Smooth muscle cell (in vitro differentiated cells): ENCODE measurements around the gene CHD6. TPM values are rescaled to one million over a fixed set of nuclear protein-coding genes. Genes with fewer than 3 reads are reported as not detected.

Experiments used
- DNase-seq: peaks from one replicate; lab custom pipeline; 2025; ENCODE audit not compliant: unreplicated experiment; lab: John Stamatoyannopoulos, UW
- H2AFZ ChIP-seq: fragments of 200-600 bp; sonication (generic); 2 replicates; pipeline ENCODE4 v1.6.0; 2016; ENCODE audit warnings: antibody characterized with exemption, low read depth, mild to moderate bottlenecking
- H3F3A ChIP-seq: fragments of 200-600 bp; sonication (generic); 2 replicates; pipeline ENCODE4 v1.6.0; 2017; ENCODE audit warnings: antibody characterized with exemption, low read depth
- H3K27ac ChIP-seq: fragments of 200-600 bp; sonication (generic); 2 replicates; pipeline ENCODE4 v1.5.1; 2016; ENCODE audit warnings: low read depth, mild to moderate bottlenecking
- H3K27me3 ChIP-seq: fragments of 200-600 bp; sonication (generic); 2 replicates; pipeline ENCODE4 v1.6.1; 2016; ENCODE audit warnings: low read depth, mild to moderate bottlenecking
- H3K36me3 ChIP-seq: fragments of 200-600 bp; sonication (generic); 2 replicates; pipeline ENCODE4 v1.5.1; 2016; ENCODE audit warnings: low read depth
- H3K4me1 ChIP-seq: fragments of 200-600 bp; sonication (generic); 2 replicates; pipeline ENCODE4 v1.5.1; 2016; ENCODE audit warnings: low read depth
- H3K4me2 ChIP-seq: fragments of 200-600 bp; sonication (generic); 2 replicates; pipeline ENCODE4 v1.6.0; 2016; ENCODE audit warnings: mild to moderate bottlenecking
- H3K4me3 ChIP-seq: fragments of 200-600 bp; sonication (generic); 2 replicates; pipeline ENCODE4 v1.5.1; 2016; ENCODE audit warnings: mild to moderate bottlenecking
- H3K79me2 ChIP-seq: fragments of 200-600 bp; sonication (generic); 2 replicates; pipeline ENCODE4 v1.6.0; 2016; ENCODE audit warnings: low read depth, mild to moderate bottlenecking
- H3K9ac ChIP-seq: fragments of 200-600 bp; sonication (generic); 2 replicates; pipeline ENCODE4 v1.6.0; 2016; ENCODE audit warnings: low read depth
- H3K9me3 ChIP-seq: fragments of 200-600 bp; sonication (generic); replicated peaks from 2 replicates; pipeline ENCODE4 v1.5.1; 2016; ENCODE audit warnings: low read depth
- H4K20me1 ChIP-seq: fragments of 200-600 bp; sonication (generic); 2 replicates; pipeline ENCODE4 v1.6.0; 2016; ENCODE audit warnings: low read depth
- WGBS: methylation state at CpG from one replicate; pipeline ENCODE4 v1.1.7; 2016; ENCODE audit warnings: low lambda C conversion rate; 5-methylcytosine and 5-hydroxymethylcytosine counted together
- polyA plus RNA-seq: library from polyadenylated mRNA; unstranded; fragments of >200 nt; fragmentation: Nextera tagmentation; extraction: Ambion mirVana; gene quantifications from 2 replicates; pipeline ENCODE4 v1.2.1, GENCODE V29; 2016
- total RNA-seq: library from RNA; depleted of rRNA; stranded (reverse); fragments of >200 nt; gene quantifications from 2 replicates; pipeline ENCODE4 v1.2.3, GENCODE V29; 2014
- TF ChIP-seq, protein P1 (sequence below): fragments of 200-600 bp; sonication (generic); IDR thresholded peaks from 2 replicates; pipeline ENCODE4 v1.5.1; 2017; ENCODE audit warnings: borderline replicate concordance, mild to moderate bottlenecking, antibody characterized with exemption; ENCODE audit not compliant: insufficient read depth, poor library complexity, severe bottlenecking

Gene CHD6
- total and polyA plus RNA-seq, 2 experiments from 2014 or later = 41.7 to 47.8 TPM

GRCh38 chr20:41394931-41395666 lies 223.1 kb downstream of the CHD6 start:
- Histone ChIP-seq H3K27me3 (no peaks in the 10 kb centered on the region), H3K27ac (no peak overlapping the region), H3K36me3 (no peaks in the 10 kb centered on the region), H3F3A (no peaks in the 10 kb centered on the region), H3K9me3 (no peaks in the 10 kb centered on the region), H3K4me1 (peaks cover 12% of the 10 kb centered on the region), H4K20me1 (no peaks in the 10 kb centered on the region), H2AFZ (no peak overlapping the region), H3K4me3 (no peak overlapping the region), H3K4me2 (no peak overlapping the region), H3K9ac (no peak overlapping the region), H3K79me2 (no peaks in the 10 kb centered on the region)
- 95% methylated on average over 9 of the region's 9 CpGs for WGBS
- no peak for DNase-seq
- TF ChIP-seq, protein P1, sequence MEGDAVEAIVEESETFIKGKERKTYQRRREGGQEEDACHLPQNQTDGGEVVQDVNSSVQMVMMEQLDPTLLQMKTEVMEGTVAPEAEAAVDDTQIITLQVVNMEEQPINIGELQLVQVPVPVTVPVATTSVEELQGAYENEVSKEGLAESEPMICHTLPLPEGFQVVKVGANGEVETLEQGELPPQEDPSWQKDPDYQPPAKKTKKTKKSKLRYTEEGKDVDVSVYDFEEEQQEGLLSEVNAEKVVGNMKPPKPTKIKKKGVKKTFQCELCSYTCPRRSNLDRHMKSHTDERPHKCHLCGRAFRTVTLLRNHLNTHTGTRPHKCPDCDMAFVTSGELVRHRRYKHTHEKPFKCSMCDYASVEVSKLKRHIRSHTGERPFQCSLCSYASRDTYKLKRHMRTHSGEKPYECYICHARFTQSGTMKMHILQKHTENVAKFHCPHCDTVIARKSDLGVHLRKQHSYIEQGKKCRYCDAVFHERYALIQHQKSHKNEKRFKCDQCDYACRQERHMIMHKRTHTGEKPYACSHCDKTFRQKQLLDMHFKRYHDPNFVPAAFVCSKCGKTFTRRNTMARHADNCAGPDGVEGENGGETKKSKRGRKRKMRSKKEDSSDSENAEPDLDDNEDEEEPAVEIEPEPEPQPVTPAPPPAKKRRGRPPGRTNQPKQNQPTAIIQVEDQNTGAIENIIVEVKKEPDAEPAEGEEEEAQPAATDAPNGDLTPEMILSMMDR = no peak

DNA sequence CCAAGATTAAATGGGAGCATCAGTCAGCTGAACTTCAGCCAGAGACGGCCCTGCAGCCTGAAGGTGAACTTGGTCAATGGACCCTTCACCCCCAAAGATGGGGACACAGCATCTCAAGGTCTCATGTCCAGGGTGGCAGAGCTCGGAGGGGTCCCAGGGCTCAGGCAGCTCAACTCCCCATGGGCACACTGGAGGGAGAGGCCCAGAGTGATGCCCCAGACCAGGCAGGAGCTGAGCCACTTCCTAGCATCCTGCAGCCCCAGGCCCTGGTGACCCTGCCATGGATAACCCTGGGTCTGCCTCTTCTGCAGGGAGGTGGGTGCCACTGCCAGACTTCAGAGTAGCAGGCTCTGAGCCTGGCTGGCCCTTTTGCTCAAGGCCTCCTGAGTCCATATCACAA lies 224.1 kb downstream of the CHD6 start:
- Histone ChIP-seq H3K4me2 (no peak overlapping the region), H3K4me3 (no peak overlapping the region), H3K4me1 (peaks cover 12% of the 10 kb centered on the region), H3K9ac (no peak overlapping the region), H4K20me1 (no peaks in the 10 kb centered on the region), H3K79me2 (no peaks in the 10 kb centered on the region), H3K9me3 (no peaks in the 10 kb centered on the region), H3F3A (no peaks in the 10 kb centered on the region), H3K27me3 (no peaks in the 10 kb centered on the region), H3K36me3 (no peaks in the 10 kb centered on the region), H3K27ac (no peak overlapping the region), H2AFZ (no peak overlapping the region)
- TF ChIP-seq, protein P1 = no peak
- DNase-seq = no peak
- WGBS = 96% methylated on average over 2 of the region's 2 CpGs

DNA sequence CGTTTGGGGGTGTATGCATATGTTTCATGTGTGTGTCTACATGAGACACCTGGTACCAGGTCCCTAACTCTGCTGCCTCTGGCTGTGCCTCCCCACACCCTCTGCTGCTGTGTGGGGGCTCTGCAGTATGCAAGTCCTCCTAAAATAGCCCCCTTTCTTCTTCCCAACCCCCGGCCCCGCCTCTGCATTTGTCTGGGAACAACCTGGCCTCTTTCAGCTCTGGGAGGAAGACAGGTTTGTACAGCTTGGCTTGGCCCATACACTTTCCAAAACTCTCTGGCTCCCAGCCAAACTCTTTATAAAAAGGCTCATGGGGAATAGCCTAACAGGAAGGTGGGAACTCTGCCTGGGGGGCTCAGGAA lies 224.5 kb downstream of the CHD6 start:
- TF ChIP-seq, protein P1 = no peak
- Histone ChIP-seq H3K27me3 (no peaks in the 10 kb centered on the region), H3F3A (no peaks in the 10 kb centered on the region), H4K20me1 (no peaks in the 10 kb centered on the region), H3K79me2 (no peaks in the 10 kb centered on the region), H3K4me2 (no peak overlapping the region), H3K36me3 (no peaks in the 10 kb centered on the region), H3K4me1 (peaks cover 12% of the 10 kb centered on the region), H3K9ac (no peak overlapping the region), H2AFZ (no peak overlapping the region), H3K27ac (no peak overlapping the region), H3K4me3 (no peak overlapping the region), H3K9me3 (no peaks in the 10 kb centered on the region)
- DNase-seq = no peak
- 97% methylated on average over 3 of the region's 3 CpGs for WGBS
